Transverse colon (tissue), 3 donors: Measurements from ENCODE around the gene GLCE.

Source experiments
- CTCF ChIP-seq, 5 experiments: fragments of 200-600 bp in 3 of 5; fragments of 450-650 bp in 2 of 5; sonication (generic) in 3 of 5; IDR thresholded peaks; 1 replicate in 2 of 5; 2 replicates in 3 of 5; pipeline ENCODE4 v1.5.1; 2016 to 2017; ENCODE audit warnings: antibody characterized with exemption in 5 of 5, inconsistent platforms in 3 of 5, mild to moderate bottlenecking in 2 of 5, moderate library complexity in 1 of 5
- EP300 ChIP-seq: sonication (generic); formaldehyde crosslinking; IDR thresholded peaks from one replicate; pipeline ENCODE4 v1.6.1; 2017; ENCODE audit warnings: antibody characterized with exemption, low read depth
- POLR2A ChIP-seq: fragments of 450-650 bp; IDR thresholded peaks from one replicate; pipeline ENCODE4 v1.6.1; 2016; ENCODE audit warnings: antibody characterized with exemption, mild to moderate bottlenecking, moderate library complexity

GRCh38 chr15:69285834-69286233, 125.4 kb downstream of the GLCE start:
- TF ChIP-seq CTCF (IDR thresholded peaks at IDR 0.05): no peak
- TF ChIP-seq EP300: no peak
- TF ChIP-seq POLR2A: no peak
